ENCODE measurements around the gene KLHL4. TPM values are rescaled to one million over a fixed set of nuclear protein-coding genes. Genes with fewer than 3 reads are reported as not detected.
"Not testable (repeated sequence)": the region's sequence is repeated elsewhere in the genome, so short reads cannot be mapped to it uniquely, and the experiment has no call there.

The KLHL4 gene
- total RNA-seq, 1 experiment from 2014 or later: 16.0 TPM

GRCh38 chrX:87661761-87662160 is 144.2 kb downstream of the KLHL4 start:
- no peak for DNase-seq (ENCODE audit: low read depth)

GRCh38 chrX:87663421-87663820 is 145.8 kb downstream of the KLHL4 start:
- peak; percentile 17 for DNase-seq (ENCODE audit: low read depth)

- DNase-seq (ENCODE audit: low read depth): peak; percentile 19
These were observed 146.8 kb downstream of the KLHL4 start for GRCh38 chrX:87664381-87664780.

GRCh38 chrX:87679849-87680248 is 162.2 kb downstream of the KLHL4 start:
- no peak for DNase-seq (ENCODE audit: low read depth)

- DNase-seq (ENCODE audit: low read depth): no peak
These were observed 170.1 kb downstream of the KLHL4 start for GRCh38 chrX:87687703-87688102.

- DNase-seq (ENCODE audit: low read depth): not testable (repeated sequence)
These were observed 170.6 kb downstream of the KLHL4 start for GRCh38 chrX:87688113-87688748.

GRCh38 chrX:87689218-87689617 is 171.6 kb downstream of the KLHL4 start:
- DNase-seq (ENCODE audit: low read depth): not testable (repeated sequence)

- DNase-seq (ENCODE audit: low read depth): no peak
These were observed 175.6 kb downstream of the KLHL4 start for GRCh38 chrX:87693204-87693603.

- DNase-seq (ENCODE audit: low read depth): no peak
These were observed 179.8 kb downstream of the KLHL4 start for GRCh38 chrX:87697409-87697808.

- DNase-seq (ENCODE audit: low read depth): no peak
These were observed 185.2 kb downstream of the KLHL4 start for GRCh38 chrX:87702795-87703194.

- DNase-seq (ENCODE audit: low read depth): not testable (repeated sequence)
These were observed 185.9 kb downstream of the KLHL4 start for GRCh38 chrX:87703469-87703868.

GRCh38 chrX:87706134-87706533 is 188.5 kb downstream of the KLHL4 start:
- DNase-seq (ENCODE audit: low read depth): no peak

- no peak for DNase-seq (ENCODE audit: low read depth)
These were observed 193.0 kb downstream of the KLHL4 start for GRCh38 chrX:87710580-87710979.
